Measurements from ENCODE around the gene SHISA5.
A peak's percentile ranks its signal among the peaks of the same experiment; 100 is the strongest.
"Not testable (repeated sequence)": the region's sequence is repeated elsewhere in the genome, so short reads cannot be mapped to it uniquely, and the experiment has no call there.

Gene SHISA5, protein sequence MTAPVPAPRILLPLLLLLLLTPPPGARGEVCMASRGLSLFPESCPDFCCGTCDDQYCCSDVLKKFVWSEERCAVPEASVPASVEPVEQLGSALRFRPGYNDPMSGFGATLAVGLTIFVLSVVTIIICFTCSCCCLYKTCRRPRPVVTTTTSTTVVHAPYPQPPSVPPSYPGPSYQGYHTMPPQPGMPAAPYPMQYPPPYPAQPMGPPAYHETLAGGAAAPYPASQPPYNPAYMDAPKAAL

DNA sequence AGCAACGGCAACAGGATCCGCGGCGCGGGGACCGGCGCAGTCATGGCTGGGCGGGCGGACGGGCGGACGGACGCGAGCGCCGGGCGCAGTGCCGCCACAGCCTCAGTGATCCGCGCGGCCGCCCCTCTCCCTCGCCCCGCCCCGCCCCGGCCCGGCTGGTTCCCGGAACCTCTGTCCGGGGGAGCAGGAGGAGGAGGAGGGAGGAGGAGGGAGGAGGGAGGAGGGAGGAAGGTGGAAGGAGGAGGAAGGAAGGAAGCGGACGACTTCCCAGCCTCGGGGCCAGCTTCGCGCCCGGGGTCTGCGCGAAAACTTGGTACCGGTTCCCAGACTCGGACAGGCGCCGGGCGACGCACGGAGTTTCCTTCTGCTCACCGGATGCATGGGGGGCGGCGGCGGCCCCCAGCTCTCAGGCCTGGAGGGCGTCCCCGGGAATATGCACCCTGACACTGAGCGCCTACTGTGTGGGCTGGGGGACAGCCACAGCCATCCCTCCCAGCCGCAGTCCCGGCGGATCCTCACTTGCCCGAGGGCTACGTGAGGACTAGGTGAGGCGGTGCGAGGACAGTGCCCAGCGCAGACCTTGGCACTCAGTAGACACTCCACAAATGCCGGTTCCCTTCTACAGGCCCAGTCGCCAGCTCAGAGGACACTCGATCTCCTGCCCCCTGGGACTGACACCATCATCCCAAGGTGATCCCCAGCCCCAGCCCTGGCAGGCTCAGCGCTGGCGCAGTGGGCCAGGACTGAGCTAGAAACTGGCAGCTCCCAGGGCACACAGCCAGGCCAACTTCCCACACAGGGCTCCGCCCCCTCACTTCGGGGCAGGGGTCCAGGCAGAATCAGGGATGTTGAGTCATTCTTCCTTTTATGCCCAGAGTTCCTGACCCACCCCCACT is at the start of gene SHISA5:
Gene SHISA5 (minus strand): TSS at position 124 of the 896 bp plus-strand sequence. CDS start 80 bp downstream, at position 44.
- DNase-seq (ENCODE audit: low read depth in 1 of 2, low spot score in 1 of 2) = peak; percentile 30 to 33

GRCh38 chr3:48553361-48553760 is 49.4 kb upstream of the SHISA5 start:
- DNase-seq (ENCODE audit: low read depth in 1 of 2, low spot score in 1 of 2) = no peak

DNA sequence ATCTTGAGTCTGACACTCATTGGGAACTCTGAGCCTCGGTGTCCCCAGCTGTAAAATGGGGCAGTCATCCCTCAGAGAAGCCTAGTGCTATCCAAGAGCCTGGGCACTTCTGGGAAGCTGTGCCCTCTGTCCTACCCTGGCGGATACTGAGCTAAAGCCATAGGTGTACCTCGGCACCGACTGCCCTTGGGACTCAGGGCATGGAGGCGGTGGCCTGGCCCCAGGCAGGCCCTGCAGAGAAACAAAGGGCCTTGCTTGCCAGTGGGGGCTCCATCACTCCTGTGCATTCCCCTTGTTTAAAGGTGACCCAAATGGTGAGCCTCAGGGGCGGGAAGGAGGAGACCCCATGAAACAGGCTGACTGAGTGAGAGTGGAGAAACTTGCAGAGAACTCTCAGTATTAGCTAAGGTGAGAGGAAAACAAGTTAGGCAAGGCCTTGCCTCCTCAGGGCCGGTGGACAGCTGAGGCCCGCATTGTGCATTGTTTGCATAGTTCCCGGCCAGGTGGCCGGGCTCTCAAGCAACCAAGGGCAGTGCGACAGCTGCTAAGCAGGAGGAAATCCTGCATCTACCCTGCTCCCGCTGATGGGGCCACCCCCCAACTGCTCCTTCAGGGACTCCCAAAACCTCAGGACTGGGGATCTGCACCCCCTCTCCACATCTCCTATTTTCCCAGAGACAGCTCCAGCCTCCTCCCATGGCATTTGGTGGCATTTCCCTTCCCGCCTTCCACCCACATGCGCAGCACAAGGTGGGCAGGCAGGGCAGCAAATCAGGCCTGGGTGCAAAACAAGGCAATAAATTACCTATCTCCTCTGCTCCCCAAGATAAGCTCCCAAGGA is 48.4 kb upstream of the SHISA5 start:
- DNase-seq (ENCODE audit: low read depth in 1 of 2, low spot score in 1 of 2) = no peak

GRCh38 chr3:48551651-48552050 is 47.7 kb upstream of the SHISA5 start:
- DNase-seq (ENCODE audit: low read depth in 1 of 2, low spot score in 1 of 2) = not testable (repeated sequence)

DNA sequence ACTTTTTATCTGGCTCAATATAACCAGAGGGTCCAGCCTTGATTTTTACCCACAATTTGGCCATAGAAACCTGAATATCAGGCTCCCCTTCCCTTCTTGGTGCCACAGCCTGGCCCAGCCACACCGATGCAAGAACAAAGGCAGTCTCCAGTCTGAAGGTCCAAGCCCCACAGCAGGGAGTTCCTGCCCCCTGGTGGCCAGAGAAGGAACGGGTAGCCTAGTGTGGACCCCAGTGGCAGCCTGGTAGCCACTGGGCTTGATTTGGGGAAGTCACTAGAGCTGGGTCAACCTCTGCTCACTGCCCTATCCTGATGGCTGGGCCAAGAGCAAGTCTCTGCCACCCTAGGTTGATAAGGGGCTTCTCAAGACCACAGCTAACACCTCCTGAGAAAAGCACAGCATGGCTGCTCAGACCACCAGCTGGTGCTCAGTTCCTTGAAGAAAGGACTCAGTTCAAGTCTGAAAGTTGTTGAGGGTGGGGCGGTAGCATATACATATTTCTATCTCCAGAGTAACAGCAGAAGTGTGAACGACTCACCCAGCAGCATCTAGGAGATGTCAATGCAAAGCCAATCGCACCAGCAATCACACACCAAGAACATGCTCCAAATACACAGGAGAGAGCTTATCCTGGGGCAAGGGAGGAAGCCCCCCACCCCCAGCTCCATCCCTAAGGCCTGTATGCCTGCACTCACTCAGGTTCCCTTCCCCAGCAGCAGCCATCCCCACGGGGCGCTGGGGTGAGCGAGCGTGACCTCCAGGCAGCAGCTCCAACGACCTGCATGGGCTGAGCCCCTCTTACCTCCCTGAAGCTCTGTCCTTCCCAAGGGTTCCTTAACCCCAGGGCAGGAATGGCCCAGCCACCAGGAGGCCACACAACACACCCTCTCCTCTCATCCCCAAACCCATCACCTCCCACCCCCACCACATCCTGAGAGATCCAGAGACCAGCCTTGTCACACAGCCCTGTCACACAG is 45.0 kb upstream of the SHISA5 start:
- DNase-seq (ENCODE audit: low read depth in 1 of 2, low spot score in 1 of 2) = peak; percentile 76 to 80

DNA sequence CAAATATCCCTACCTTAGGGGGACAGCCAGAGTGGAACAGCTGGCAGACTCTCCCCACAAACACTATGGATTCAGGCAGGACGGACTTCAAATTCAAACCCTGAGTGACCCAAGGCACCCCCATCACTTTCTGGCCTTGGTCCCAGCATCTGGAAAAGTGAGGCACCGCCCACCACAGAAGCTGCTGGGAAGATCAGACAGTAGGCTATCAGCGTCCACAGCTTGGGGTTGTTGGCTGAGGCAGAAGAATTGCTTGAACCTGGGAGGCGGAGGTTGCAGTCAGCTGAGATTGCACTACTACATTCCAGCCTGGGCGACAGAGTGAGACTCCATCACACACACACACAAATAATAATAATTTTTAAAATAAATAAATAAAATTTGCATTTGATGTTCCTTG is 44.2 kb upstream of the SHISA5 start:
- DNase-seq (ENCODE audit: low read depth in 1 of 2, low spot score in 1 of 2) = no peak

GRCh38 chr3:48546203-48546829 is 42.3 kb upstream of the SHISA5 start:
- no peak for DNase-seq (ENCODE audit: low read depth in 1 of 2, low spot score in 1 of 2)

- DNase-seq (ENCODE audit: low read depth in 1 of 2, low spot score in 1 of 2) = no peak
Observed at GRCh38 chr3:48544141-48544540, 40.2 kb upstream of the SHISA5 start.

DNA sequence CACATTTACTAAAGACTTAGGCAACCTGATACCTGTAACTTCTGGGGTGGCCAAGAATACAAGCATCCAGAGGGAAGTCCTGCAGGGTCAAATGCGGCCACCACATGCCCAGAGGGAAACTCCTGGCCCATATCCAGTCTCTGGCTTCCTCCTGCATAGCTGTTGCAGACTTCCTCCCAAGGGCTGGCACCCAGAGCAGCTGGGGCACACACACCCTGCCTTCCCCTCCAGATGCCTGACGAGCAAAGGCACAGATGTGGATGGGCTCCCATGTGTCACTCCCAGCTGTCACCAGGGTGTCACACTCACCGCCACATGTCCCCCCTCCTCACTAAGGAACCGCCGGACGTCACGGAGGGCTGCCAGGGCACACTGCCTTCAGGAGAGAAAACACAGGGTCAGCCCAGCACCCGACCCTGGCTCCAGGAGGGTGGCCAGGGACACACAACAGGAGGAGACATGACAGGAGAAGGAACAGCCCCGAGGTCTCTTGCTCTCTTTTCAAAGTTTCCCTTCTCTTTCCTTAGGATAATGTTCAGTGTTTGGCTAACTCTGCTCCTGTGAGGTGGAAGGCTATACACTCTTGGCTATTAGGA is 39.4 kb upstream of the SHISA5 start:
- no peak for DNase-seq (ENCODE audit: low read depth in 1 of 2, low spot score in 1 of 2)

- no peak for DNase-seq (ENCODE audit: low read depth in 1 of 2, low spot score in 1 of 2)
Observed at GRCh38 chr3:48538451-48538850, 34.5 kb upstream of the SHISA5 start.

DNA sequence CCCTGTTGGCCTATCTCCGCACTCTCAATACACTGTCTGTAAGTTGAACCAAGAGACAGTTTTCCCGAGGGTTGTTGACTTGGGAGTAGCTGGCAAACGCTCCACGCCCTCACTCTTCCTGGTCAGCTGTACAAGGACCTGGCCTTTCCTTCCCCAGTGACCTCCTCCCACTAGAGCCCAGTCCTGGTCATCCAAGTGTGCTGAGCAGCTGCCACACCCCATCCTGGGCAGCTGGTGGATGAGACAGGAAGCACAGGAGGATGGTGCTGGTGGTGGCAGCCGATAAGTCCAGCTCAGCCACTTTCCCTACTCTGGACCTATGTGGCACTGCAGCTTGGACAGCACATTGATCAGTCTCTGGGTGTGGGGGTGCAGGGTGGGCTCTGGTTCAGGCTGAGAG is 32.8 kb upstream of the SHISA5 start:
- no peak for DNase-seq (ENCODE audit: low read depth in 1 of 2, low spot score in 1 of 2)

GRCh38 chr3:48536116-48536515 is 32.1 kb upstream of the SHISA5 start:
- DNase-seq (ENCODE audit: low read depth in 1 of 2, low spot score in 1 of 2) = no peak

DNA sequence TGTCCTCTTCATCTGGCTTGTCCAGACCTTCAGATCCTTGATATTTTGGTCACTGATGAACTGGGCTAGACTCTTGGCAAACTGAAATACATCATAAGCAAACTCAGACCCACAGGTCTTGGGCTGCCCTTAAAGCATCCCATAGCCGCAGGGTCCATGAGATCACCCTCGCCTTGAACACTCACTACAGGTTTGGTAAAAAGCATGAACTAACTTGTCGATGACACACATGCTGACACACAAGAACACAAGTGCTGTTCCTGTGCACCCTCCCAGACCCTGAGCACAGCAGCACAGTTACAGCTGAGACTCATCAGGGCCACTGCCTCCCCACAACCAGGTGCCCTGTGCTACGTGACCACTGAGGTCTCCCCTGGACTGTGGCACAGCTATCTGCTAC is 31.6 kb upstream of the SHISA5 start:
- DNase-seq (ENCODE audit: low read depth in 1 of 2, low spot score in 1 of 2) = no peak

GRCh38 chr3:48532977-48533337 is 29.0 kb upstream of the SHISA5 start:
- no peak for DNase-seq (ENCODE audit: low read depth in 1 of 2, low spot score in 1 of 2)

GRCh38 chr3:48532271-48532976 is 28.4 kb upstream of the SHISA5 start:
- DNase-seq (ENCODE audit: low read depth in 1 of 2, low spot score in 1 of 2) = no peak

- not testable (repeated sequence) for DNase-seq (ENCODE audit: low read depth in 1 of 2, low spot score in 1 of 2)
Observed at GRCh38 chr3:48530701-48531100, 26.7 kb upstream of the SHISA5 start.

DNA sequence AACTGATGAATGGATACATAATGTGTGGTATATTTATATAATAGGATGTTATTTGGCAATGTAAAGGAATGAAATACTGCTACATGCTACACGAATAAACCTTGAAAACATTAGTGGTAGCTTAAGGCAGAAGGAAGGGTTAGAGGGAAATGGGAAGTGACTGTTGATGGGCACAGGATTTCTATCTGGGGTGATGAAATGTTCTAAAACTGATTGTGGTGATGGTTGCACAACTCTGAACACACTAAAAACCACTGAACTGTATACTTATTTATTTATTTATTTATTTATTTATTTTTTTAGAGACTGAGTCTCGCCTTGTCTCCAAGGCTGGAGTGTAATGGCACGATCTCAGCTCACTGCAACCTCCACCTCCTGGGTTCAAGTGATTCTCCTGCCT is 24.8 kb upstream of the SHISA5 start:
- DNase-seq (ENCODE audit: low read depth in 1 of 2, low spot score in 1 of 2) = no peak

- DNase-seq (ENCODE audit: low read depth in 1 of 2, low spot score in 1 of 2) = no peak
Observed at GRCh38 chr3:48528048-48528447, 24.1 kb upstream of the SHISA5 start.

- no peak for DNase-seq (ENCODE audit: low read depth in 1 of 2, low spot score in 1 of 2)
Observed at GRCh38 chr3:48524970-48525369, 21.0 kb upstream of the SHISA5 start.
